Stimulated activated CD4-positive, alpha-beta T cell treated with anti-CD3 and anti-CD28 coated beads, Interleukin-1b, Interleukin-23, amount 100 ng/mL, for 24 hours (primary cell): ENCODE results near the gene MSN.
"Not testable (repeated sequence)": the region's sequence is repeated elsewhere in the genome, so short reads cannot be mapped to it uniquely, and the experiment has no call there.

Source experiments
- DNase-seq, 4 experiments: peaks; one replicate each; pipeline ENCODE4 v3.0.0-alpha.2; 2020; ENCODE audit warnings: low read depth in 4 of 4, low spot score in 1 of 4

Gene MSN

DNA sequence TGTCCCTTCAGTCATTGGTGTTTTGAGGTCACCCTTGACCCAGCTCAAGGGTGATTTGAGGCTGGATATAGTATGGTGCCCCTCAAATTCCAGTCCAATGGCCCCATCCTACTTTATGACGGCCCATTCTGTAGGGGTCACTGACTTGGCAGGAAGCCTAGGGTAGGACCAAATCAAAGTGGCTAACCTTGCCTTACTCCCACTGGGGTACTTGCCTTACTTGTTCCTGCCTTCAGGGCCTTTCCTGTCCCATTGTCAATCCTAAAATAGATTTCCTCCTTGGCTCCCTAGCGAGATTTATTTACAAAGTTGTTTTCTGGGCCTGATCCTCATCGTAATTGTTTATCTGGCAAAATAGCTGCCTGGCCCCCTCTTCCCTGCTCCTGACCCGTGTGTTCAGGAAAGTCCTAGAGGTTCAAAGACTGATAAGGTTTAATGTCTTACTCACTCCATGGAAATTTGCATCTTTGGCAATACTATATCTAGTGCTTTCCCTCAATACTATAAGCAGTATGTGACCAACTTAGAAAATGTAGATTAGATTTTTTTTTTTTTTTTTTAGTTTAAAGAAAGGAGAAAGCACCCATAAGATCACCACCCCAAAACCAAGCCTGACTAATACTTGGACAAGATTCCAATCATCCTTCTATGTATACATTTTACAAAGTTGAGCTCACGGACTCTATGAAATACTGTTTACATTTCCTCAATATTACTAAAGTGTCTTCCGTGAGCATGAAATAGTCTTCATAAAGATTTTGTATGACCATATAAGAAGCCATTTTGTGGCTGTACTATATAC is 44.8 kb downstream of the MSN start:
- no peak for DNase-seq

DNA sequence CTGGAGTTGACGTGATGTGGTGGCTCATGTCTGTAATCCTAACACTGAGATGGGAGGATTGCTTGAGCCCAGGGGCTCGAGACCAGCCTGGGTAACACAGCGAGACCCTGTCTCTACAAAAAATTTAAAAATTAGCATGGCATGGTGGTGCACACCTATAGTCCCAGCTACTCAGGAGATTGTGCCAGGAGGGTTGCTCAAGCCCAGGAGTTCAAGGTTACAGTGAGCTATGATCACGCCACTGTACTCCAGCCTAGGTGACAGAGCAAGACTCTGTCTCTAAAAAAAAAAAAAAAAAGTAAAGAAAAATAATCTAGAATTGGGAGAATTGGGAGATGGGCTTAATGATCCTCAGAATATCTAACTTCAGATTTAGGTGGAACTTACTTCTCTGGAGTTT is 51.1 kb downstream of the MSN start:
- DNase-seq = no peak

DNA sequence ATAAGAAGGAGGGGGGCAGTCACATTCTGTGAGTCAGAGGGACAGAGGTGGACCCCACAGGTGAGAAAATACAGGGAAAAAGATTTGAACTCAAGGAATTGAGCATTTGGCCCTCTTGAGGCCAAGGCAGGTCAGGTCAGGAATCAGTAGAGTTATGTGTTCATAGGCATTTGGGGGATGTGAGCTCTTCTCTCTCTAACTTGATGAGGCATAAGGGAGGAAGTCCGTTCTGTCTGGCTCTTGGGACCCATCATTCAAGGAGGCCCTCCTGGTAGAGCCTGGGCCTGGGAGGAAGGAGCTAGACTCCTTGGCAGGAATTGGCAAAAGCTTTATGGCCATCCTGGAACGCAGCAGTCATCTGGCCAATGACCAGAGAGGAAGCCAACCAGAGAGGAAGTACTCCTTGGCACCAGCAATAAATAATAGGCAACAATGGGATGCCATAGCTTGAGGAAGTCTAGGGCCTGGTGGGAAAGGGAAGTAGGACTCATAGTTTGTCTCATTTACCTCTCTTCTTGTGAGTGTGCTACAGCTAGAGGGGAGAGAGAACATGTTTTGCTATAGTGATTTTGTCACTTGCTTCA is 53.0 kb downstream of the MSN start:
- no peak for DNase-seq

DNA sequence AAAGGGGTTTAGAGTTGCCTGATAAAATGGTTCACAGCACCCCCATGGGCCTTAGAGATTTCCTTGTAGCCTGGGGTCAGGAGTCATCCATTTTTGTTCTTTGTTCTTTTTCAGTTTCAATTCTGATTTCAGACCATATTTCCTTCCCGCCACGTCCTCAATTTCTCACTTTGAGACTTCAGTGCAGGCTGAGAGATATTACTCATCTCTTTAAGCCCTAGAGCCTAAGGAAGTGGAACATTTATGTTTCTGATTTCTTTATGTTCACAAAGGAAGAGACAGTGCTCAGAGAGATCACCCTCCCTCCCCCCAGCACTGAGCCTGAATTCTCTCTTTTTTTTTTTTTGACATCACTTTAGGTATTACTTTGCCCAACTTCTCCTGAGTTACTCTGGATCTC is 56.3 kb downstream of the MSN start:
- DNase-seq = peak in 1 of 4 experiments; percentile 29

DNA sequence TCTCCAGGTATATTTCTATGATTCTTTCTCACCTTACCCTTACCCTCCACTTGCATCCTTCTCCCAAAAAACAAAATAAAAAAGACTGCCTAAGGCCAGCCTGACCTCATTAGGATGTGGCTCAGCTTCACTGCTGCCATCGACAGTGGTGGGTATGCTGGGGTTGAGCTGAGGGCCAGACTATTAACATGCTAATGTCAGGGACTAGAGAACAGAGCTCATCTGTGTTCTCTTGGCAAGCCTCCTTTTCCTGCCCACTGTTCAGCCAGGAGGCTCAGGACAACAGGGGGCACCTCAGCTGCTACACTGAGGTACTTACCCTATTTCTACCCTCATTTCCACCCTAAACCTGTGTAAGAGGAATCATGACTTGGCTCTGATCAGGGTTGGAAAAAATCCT is 59.3 kb downstream of the MSN start:
- DNase-seq = no peak

DNA sequence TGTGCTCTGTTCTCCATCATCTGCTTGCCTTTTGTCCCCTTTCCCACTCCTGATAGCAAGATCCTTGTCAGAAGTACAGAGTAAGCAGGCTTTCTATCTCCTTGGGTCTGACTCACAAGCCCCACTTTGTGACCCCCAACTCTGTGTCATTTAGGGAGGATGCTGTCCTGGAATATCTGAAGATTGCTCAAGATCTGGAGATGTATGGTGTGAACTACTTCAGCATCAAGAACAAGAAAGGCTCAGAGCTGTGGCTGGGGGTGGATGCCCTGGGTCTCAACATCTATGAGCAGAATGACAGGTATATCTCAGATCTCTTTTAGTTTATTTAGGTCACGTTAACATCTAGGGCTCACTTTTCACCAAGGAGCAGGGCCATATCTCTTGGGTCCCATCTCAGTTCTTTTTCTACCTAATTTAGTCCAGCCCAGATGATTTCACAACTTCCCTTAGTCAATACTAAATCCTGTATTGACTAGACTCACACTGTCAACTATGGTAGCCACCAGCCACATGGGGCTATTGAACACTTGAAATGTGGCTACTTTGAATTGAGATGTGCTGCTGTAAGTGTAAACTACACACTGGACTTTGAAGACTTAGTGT is 64.3 kb downstream of the MSN start:
- DNase-seq = no peak

- no peak for DNase-seq
Observed at GRCh38 chrX:65740909-65741308, 73.5 kb downstream of the MSN start.

GRCh38 chrX:65741823-65742222 is 74.4 kb downstream of the MSN start:
- DNase-seq = no peak

GRCh38 chrX:65744965-65745364 is 77.5 kb downstream of the MSN start:
- no peak for DNase-seq

DNA sequence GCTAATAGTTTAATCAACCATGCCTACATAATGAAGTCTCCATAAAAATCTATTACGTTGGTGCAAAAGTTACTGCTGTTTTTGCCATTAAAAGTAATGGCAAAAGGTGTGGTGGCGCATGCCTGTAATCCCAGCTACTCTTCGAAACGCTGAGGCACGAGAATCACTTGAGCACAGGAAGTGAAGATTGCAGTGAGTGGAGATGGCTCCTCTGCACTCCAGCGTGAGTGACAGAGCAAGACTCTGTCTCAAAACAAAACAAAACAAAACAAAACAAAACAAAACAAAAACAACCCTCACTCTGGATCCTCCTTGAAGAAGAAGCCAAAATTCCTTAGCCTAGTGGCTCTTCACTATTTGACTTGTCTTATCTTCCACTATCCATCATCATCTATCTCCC is 78.0 kb downstream of the MSN start:
- DNase-seq = no peak

DNA sequence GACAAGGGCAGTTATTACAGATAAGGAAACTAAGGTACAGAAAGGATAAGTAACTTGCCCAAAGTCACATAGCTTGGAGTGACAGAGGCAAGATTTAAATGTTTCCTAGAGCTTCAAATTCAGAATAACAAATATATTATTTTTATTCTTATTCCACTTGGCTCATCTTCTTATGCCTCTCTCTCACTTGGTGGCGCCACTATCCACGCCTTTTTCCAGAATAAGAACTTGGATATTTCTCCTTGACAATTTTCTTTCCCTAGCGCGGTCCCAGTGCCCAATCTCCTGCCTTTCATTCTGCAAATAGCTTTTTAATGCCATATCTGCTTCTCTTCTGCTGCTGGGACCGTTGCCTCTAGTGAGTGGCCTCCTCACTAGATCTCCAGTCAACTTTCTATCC is 78.5 kb downstream of the MSN start:
- no peak for DNase-seq

DNA sequence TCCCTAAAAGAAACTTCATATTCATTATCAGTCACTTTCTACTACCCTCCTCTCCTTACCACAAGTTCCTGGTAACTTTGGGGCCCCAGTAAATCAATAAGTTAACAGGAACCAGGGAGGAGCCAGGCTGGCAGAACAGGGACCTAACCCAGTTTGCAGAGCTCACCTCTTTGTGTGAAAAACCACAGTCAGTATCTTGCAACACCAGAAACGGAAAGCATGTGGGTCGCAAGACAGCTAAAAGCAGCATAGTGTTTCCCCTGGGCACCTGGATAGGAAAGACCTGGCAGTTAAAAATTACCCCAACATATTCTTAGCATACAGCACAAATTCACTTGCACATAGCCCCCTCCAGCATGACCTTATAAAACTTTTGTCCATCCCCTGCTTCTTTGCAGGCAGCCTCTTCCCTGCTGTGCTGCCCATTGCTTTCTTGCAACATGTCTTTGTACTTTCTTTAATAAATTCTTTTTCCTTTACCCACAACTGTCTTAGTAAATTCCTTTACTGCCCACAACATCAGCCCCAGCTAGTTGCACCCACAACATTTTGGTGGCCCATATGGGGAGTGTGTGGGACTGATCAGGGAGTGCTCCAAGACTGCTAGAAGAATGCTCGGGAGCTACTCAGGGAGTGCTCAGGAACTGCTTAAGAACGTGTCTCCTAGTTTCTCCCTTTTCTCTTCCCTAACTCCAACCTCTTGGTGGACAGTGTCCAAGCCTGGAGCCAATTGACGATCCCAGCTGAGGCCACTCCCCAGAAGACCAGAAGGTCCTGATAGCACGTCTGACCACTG is 83.4 kb downstream of the MSN start:
- DNase-seq = no peak

GRCh38 chrX:65751519-65751918 is 84.1 kb downstream of the MSN start:
- no peak for DNase-seq

DNA sequence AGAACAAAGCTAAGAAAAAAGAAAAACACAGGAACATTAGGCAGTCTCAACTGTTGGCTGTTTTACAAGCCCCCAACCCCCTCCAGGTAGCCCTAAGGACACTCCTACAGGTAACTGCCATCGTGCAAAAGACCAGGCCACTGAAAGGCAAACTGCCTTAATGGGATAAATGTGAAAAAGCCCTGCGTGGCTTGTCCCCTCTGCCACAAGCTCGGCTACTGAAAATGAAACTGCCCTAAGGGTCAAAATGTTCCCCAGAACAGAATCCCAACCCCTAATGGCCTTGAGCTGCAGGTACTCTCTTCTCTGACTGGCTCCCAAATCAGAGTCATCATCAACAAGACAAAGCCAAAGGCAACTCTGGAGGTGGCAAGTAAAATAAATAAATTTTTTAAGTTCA is 84.8 kb downstream of the MSN start:
- DNase-seq = no peak

- no peak for DNase-seq
Observed at GRCh38 chrX:65755786-65756185, 88.3 kb downstream of the MSN start.

DNA sequence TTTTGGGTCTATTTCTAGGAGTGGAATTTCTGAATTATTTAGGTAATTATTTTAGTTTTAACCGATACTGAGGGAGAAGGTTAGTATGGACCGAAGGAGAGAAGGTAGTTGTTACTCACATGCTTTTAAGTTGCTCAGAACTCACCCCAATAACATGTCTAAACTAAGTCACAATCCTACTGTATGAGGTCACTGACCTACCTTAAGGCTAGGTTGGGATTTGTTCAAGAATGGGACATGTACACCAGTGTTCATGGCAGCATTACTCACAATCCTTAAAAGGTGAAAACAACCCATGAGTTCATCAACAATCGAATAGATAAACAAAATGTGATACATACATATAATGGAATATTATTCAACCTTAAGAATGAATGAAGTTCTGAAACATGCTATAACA is 90.5 kb downstream of the MSN start:
- DNase-seq = no peak

DNA sequence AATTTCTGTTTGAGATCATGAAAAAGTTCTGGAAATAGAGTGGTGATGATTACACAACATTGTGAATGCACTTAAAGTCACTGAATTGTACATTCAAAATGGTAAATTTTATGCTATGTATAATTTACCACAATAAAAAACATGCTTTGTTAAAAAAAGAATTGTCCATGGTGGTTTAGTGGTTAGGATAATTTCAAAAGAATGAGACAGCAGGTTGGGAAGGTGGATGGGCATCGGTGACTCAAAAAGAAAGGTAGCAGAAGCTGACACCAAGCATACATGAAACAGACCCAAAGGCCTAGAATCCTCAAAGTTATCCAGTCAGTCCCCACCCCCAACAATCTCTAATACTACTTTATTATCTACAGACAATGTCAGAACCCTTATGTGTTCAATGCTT is 91.1 kb downstream of the MSN start:
- no peak for DNase-seq

DNA sequence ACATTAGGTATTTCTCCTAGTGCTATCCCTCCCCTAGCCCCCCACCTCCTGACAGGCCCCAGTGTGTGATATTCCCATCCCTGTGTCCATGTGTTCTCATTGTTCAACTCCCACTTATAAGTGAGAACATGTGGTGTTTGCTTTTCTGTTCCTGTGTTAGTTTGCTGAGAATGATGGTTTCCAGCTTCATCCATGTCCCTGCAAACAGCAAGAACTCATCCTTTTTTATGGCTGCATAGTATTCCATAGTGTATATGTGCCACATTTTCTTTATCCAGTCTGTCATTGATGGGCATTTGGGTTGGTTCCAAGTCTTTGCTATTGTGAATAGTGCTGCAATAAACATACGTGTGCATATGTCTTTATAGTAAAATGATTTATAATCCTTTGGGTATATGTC is 92.1 kb downstream of the MSN start:
- not testable (repeated sequence) for DNase-seq

- no peak for DNase-seq
Observed at GRCh38 chrX:65769564-65770292, 102.3 kb downstream of the MSN start.

DNA sequence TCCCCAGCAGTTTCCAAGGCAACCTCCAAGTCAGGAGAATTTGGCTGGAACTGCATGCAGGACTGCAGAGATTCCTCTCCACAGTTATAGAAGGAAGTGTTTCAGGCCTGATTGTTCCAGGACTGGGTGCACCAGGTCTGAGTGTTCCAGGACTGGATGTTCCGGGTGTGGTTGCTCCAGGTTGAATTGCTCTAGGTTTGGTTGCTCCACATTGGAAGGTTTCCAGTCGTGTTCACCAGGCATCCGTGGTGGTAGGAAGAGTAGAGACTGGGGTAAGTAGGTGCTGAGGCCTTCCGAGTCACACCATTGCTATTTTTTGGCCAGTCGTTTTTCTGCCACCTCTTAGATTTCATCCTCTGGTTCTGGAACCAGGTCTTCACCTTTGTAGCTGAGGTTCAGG is 105.4 kb downstream of the MSN start:
- no peak for DNase-seq

- no peak for DNase-seq
Observed at GRCh38 chrX:65781845-65782244, 114.4 kb downstream of the MSN start.
